Measurements from ENCODE around the gene SPATA12.

The SPATA12 gene

DNA sequence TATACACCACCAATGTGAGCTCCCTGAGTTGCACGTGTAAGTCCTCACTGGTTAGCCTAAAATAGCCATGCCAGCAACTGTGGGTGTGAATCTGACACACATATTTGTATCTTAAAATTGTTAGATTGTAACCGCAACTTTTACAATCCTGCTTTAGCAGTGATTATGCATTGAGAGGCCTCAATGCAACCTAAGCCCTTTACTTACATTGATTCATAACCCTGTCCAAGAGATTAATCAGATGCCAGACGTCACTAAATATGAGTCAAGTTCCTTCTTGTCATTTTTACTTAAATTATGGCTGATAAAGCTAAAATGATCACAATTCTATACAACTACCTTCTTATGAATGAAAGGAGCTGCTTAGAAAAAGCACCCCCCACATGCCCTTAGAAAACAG, 57.8 kb downstream of the SPATA12 start:
- no peak for DNase-seq (ENCODE audit: low read depth)
- TF ChIP-seq, protein P1, sequence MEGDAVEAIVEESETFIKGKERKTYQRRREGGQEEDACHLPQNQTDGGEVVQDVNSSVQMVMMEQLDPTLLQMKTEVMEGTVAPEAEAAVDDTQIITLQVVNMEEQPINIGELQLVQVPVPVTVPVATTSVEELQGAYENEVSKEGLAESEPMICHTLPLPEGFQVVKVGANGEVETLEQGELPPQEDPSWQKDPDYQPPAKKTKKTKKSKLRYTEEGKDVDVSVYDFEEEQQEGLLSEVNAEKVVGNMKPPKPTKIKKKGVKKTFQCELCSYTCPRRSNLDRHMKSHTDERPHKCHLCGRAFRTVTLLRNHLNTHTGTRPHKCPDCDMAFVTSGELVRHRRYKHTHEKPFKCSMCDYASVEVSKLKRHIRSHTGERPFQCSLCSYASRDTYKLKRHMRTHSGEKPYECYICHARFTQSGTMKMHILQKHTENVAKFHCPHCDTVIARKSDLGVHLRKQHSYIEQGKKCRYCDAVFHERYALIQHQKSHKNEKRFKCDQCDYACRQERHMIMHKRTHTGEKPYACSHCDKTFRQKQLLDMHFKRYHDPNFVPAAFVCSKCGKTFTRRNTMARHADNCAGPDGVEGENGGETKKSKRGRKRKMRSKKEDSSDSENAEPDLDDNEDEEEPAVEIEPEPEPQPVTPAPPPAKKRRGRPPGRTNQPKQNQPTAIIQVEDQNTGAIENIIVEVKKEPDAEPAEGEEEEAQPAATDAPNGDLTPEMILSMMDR (IDR thresholded peaks at IDR 0.05; ENCODE audit: low read depth, low read length, missing control alignments) = no peak
- no peak overlapping the region for H3K4me3 ChIP-seq (ENCODE audit: low read depth, low read length)

DNA sequence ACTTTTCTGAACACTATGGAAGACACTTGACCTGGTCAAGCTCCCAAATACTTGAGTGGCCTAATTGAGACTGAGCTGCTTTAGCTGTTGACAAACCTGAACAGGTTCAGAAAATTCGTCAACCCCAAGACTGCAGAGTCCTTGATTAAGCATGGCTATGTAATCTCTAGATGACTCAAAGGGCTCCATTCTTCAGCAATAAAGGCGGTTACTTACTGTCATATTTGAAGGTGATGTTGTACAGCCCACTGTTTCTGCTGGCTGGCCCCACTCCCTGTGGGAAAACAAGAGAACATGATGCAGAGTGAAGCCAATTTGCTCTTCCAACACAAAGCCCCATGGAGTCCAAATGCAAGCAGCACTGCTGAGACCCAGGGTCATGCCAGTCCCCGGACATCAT, 59.6 kb downstream of the SPATA12 start:
- TF ChIP-seq, protein P1 (IDR thresholded peaks at IDR 0.05; ENCODE audit: low read depth, low read length, missing control alignments) = no peak
- no peak overlapping the region for H3K4me3 ChIP-seq (ENCODE audit: low read depth, low read length)
- no peak for DNase-seq (ENCODE audit: low read depth)

DNA sequence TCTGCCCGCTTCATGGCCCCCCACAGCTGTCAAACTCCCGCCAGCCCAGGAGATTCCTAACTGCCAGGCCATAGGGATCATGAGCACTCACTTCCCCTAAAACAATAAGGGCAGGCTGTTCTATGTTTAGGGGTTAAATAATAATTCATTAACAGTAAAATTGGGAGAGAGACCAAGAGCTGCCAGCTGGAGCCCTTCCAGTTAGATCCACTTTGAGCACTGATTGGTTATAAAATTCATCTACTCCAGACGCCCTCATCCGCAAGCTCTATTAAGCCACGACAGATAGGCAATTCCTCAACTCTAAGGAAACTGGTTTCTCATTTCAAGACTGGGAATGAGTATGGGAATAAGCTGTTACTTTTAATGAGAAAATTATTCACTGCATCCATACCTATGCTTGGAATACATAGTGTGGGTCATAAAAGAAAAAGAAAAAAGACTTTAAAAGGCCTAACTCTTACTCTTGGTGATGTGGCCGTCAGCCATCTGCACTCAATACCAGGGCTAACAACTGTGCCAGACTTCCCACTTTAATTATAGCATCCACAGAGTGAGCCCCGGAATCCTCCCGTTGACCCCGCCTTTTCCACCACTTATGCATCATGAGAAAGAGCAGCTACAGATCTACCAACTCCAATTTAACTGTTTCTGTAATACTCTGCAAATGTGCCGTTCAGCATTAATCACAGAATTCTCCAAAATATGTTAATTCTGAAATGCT, 60.1 kb downstream of the SPATA12 start:
- TF ChIP-seq, protein P1 (IDR thresholded peaks at IDR 0.05; ENCODE audit: low read depth, low read length, missing control alignments) = no peak
- no peak for DNase-seq (ENCODE audit: low read depth)
- no peak overlapping the region for H3K4me3 ChIP-seq (ENCODE audit: low read depth, low read length)
